Activated CD8-positive, alpha-beta memory T cell treated with anti-CD3 and anti-CD28 coated beads, Interleukin-2, amount 10 ng/mL, durations not matched to agents 7 days and 5 days (primary cell): ENCODE results near the gene NHP2. TPM values are rescaled to one million over a fixed set of nuclear protein-coding genes. Genes with fewer than 3 reads are reported as not detected.

Experiments used
- ATAC-seq: fragments of 150-1000 bp; cut with Tn5 transposase; one replicate; pipeline ENCODE4 v1.10.0; 2021; ENCODE audit warnings: moderate library complexity
- CTCF ChIA-PET: fragments of 350-600 bp; sonication (Branson Sonifier 250); formaldehyde crosslinking; loops from one replicate; lab custom pipeline; 2021; ENCODE audit warnings: antibody characterized with exemption; lab: Charles Lee
- DNase-seq: peaks from one replicate; pipeline ENCODE4 v3.0.0-alpha.2; 2020
- H3K27ac Mint-ChIP-seq: one replicate; pipeline ENCODE4 v1.8.0; 2021; ENCODE audit warnings: mild to moderate bottlenecking, mixed read lengths
- H3K27me3 Mint-ChIP-seq: one replicate; pipeline ENCODE4 v1.8.0; 2021; ENCODE audit warnings: mixed read lengths
- H3K36me3 Mint-ChIP-seq: one replicate; pipeline ENCODE4 v1.8.0; 2021; ENCODE audit warnings: mild to moderate bottlenecking, mixed read lengths
- H3K4me1 Mint-ChIP-seq: one replicate; pipeline ENCODE4 v1.8.0; 2021; ENCODE audit warnings: mixed read lengths
- H3K4me3 Mint-ChIP-seq: one replicate; pipeline ENCODE4 v1.8.0; 2021; ENCODE audit warnings: mild to moderate bottlenecking, moderate library complexity, mixed read lengths
- H3K9me3 Mint-ChIP-seq: one replicate; pipeline ENCODE4 v1.8.0; 2022; ENCODE audit warnings: low read depth, mixed read lengths
- total RNA-seq, 2 experiments: library from RNA; stranded (reverse); gene quantifications; one replicate each; pipeline ENCODE4 v1.2.3, GENCODE V29; 2021

The NHP2 gene
- total RNA-seq, 2 experiments from 2014 or later, result 144 to 168 TPM

DNA sequence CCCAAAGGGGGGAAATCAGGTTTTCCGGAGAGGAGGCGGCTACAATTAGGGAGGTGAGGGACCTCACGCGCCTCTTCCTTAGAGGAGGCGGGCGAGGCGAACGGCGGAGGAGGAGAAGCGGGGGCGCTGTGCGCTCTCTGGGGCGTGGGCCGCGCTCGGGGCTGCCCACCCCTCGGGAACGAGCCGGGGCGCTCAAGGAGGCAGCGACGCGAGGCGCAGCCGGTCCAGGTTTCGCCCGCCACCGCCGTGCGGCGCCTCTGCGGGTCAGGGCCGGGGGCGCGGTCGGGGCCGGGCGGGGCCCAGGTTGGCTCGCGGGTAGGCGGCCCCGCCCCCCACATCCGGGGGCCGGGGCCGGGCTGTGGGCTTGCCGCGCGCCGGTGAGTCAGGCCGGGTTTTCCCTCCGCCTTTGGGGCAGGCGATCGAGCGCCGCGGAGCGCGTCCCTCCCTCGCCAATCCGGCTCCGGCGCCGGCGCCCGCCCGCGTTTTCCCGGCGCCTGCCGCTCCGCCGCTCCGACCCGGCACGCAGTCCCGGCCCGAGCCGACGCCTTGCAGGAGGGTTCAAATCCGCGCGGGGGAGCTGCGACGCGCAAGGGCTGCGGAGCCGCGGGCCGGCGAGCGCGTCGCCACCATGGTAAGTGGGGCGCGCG is 40.4 kb downstream of the NHP2 start, which contains the start of gene N4BP3:
TSS of gene N4BP3 (plus strand) at position 392 of the 647 bp plus-strand sequence. CDS start 6,052 bp downstream, outside the sequence.
- CTCF ChIA-PET, result interaction anchor here (0.6 to 1.5 kb wide), 2 partner anchors 35 to 40 kb away, joined by 4 read pairs; partner anchors contain the start of gene NHP2
- Mint-ChIP-seq H3K36me3 (no peaks in the 10 kb centered on the region), H3K9me3 (no peaks in the 10 kb centered on the region), H3K27me3 (peaks cover 39% of the 10 kb centered on the region), H3K27ac (peak within 1 kb of the TSS; percentile 47), H3K4me3 (peak within 1 kb of the TSS; percentile 73), H3K4me1 (peaks cover 39% of the 10 kb centered on the region)
- ATAC-seq, result peak; percentile 77
- peak; percentile 79 for DNase-seq

DNA sequence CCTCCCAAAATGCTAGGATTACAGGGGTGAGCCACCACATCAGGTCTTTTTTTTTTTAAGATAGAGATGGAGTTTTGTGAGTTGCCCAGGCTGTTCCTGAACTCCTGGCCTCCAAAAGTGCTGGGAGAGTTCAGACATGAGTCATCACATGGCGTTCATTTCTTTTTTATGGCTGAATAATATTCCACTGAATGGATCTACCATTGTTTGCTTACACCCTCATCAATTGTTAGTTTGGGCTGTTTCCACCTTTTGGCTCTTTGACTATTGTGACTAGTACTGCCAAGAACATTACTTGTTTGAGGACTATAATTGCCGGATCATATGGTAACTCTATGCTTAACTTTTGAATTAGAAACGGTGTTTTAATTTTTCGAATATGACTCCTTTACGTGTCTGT is 41.1 kb downstream of the NHP2 start:
- Mint-ChIP-seq H3K4me3 (peak overlapping the region; percentile 49), H3K4me1 (peaks cover 39% of the 10 kb centered on the region), H3K27ac (peak overlapping the region; percentile 47), H3K36me3 (no peaks in the 10 kb centered on the region), H3K9me3 (no peaks in the 10 kb centered on the region), H3K27me3 (peaks cover 45% of the 10 kb centered on the region)
- CTCF ChIA-PET, result no interaction called here
- no peak for ATAC-seq
- DNase-seq, result no peak

DNA sequence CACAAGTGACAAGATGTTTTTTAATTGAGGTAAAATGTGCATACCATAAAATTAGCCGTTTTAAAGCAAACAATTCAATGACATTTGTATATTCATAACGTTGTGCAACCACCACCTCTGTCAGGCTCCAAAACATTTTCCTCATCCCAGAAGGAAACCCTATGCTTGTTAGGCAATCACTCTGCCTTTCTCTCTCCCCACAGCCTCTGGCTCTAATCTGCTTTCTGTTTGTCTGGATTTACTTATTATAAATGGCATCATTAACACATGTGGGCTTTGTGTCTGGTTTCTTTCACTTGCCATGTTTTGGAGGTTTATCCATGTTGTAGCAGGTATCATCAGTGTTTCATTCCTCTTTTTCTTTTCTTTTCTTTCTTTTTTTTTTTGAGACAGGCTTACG is 41.8 kb downstream of the NHP2 start:
- DNase-seq (no peak), ATAC-seq (no peak)
- Mint-ChIP-seq H3K9me3 (no peaks in the 10 kb centered on the region), H3K4me3 (no peak overlapping the region), H3K36me3 (no peaks in the 10 kb centered on the region), H3K27ac (no peak overlapping the region), H3K27me3 (peaks cover 45% of the 10 kb centered on the region), H3K4me1 (peaks cover 36% of the 10 kb centered on the region)
- CTCF ChIA-PET, result no interaction called here

DNA sequence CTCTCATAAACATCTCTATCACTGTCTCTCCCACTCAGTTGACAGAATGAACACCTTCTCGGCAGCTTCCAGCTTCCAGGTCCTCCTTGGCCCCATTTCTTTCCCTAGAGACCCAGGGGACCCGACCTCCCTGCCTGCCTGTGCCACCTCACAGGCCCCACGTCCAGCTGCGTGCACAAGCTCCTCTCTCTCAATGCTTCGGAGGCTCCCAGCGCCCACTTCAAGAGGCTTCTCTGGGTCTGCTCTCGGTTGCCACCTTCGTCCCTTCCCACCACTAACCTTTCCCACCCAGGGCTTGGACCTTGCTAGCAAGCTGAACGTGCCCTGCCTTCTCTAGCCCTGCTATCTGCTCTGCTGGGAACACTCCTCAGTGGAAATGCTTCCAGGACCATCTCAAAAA is 43.2 kb downstream of the NHP2 start:
- DNase-seq (no peak), ATAC-seq (no peak)
- H3K9me3 Mint-ChIP-seq, result no peaks in the 10 kb centered on the region
- H3K4me1 Mint-ChIP-seq, result peaks cover 22% of the 10 kb centered on the region
- no peak overlapping the region for H3K27ac Mint-ChIP-seq
- no peak overlapping the region for H3K4me3 Mint-ChIP-seq
- H3K36me3 Mint-ChIP-seq, result no peaks in the 10 kb centered on the region
- CTCF ChIA-PET, result interaction anchor here (0.7 to 1.7 kb wide), 3 partner anchors 10 to 53 kb away, joined by 4 to 13 read pairs (median 6); no protein-coding TSS in a partner anchor
- peaks cover 48% of the 10 kb centered on the region for H3K27me3 Mint-ChIP-seq

DNA sequence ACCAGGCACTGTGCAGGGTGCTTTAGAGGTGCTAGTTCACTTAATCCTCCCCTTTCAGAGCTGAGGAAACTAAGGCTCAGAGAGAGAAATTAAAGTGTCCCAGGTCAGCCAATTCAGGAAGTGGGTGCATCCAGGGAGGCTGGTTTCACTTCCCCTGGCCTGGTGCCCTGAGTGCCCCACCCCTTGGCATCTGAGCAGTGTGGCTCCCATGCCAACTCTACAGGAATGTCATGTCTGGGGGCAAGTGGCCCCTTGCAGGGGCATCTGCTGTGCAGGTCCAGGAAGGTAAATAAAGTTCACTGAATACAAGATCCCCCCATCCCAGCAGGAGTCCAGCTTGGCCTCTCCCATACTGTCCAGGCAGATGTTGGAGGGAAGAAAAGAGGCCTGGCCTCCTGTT is 44.7 kb downstream of the NHP2 start:
- Mint-ChIP-seq H3K4me1 (peaks cover 6% of the 10 kb centered on the region), H3K4me3 (no peak overlapping the region), H3K9me3 (no peaks in the 10 kb centered on the region), H3K27me3 (peaks cover 37% of the 10 kb centered on the region), H3K27ac (no peak overlapping the region), H3K36me3 (no peaks in the 10 kb centered on the region)
- ATAC-seq (no peak), DNase-seq (no peak)
- CTCF ChIA-PET, result no interaction called here

DNA sequence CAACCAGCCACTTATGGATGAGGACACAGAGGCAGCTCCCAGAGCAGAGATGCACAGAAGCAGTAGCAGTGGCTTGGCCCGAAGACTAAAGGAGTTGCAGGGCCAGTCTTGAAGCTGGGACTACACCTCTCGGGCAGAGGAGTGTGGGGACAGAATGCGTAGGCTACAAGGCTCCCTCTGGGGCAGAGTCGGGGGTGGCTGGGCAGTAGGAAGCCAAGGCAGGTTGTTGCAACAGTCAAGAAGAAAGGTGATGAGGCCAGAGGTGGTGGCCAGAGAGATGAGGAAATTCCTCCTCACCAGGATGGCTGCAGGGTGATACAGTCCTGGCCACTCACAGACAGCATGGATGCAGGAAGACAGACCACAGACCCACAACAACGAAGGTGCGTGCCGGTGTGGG is 45.2 kb downstream of the NHP2 start:
- DNase-seq, result no peak
- no peak overlapping the region for H3K27ac Mint-ChIP-seq
- H3K27me3 Mint-ChIP-seq, result peaks cover 37% of the 10 kb centered on the region
- no peak overlapping the region for H3K4me3 Mint-ChIP-seq
- CTCF ChIA-PET, result interaction anchor here (3.2 kb wide), 1 partner anchor 12 kb away, joined by 17 read pairs; no protein-coding TSS in a partner anchor
- H3K9me3 Mint-ChIP-seq, result no peaks in the 10 kb centered on the region
- H3K4me1 Mint-ChIP-seq, result peaks cover 6% of the 10 kb centered on the region
- no peak for ATAC-seq
- no peaks in the 10 kb centered on the region for H3K36me3 Mint-ChIP-seq

DNA sequence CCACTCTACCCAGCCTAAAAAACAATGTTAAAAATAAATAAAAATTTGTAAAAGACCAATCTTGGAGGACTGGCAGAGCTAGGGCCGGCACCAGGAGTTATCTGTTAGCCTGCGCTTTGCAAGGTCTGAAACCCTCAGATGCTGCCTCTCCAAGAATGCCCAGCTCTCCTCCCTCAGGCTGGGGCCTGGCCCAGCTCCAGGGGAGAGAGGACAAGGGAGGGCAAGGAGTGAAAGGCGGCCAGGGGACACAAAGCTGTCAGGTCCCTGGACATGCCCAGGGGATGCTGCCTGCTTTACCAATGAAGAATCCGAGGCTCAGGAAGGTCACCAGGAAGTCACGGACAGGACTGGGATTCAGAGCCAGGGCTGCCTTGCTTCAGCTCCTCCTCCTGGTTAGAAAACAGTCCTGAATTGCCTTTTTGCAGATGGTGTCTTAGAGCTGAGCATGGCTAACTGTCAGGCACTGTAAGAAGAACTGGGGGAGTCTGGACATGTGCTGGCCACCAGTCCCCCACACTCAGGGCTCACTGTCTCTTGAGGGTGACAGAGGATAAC is 45.9 kb downstream of the NHP2 start:
- Mint-ChIP-seq H3K36me3 (no peaks in the 10 kb centered on the region), H3K4me3 (no peak overlapping the region), H3K4me1 (peaks cover 4% of the 10 kb centered on the region), H3K27ac (no peak overlapping the region), H3K9me3 (no peaks in the 10 kb centered on the region), H3K27me3 (peaks cover 35% of the 10 kb centered on the region)
- DNase-seq (no peak), ATAC-seq (no peak)
- CTCF ChIA-PET, result interaction anchor here (0.8 to 3.2 kb wide), 2 partner anchors 13 to 32 kb away, joined by 3 to 17 read pairs; no protein-coding TSS in a partner anchor

DNA sequence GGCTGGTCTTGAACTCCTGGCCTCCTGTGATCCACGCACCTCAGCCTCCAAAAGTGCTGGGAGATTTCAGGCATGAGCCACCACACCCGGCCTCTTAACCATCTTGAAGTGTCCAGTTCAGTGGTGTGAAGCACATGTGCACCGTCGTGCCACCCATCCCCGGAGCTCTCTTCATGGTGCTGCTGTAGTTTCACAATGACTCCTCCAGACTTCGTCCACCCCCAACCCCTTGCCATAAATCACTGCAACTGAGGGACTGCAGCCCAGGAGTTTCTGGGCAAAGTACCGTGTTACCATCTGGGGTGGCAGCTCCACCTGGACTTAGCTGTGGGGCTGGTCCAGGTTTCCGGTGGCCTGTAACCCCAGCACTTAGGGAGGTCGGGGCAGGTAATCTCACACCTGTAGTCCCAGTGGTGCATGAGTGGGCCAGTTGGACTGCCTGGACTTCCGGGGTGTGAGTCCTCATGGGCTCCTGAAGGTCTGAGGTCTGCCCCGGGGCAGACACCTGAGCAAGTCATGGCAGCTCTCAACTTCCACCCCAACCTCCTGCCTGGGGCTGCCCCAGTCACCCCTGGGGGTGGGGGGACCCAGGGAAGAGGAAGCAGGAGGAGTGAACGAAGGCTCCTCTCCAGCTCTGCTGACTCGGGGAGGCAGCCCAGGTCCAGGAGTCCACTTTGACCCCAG is 47.0 kb downstream of the NHP2 start:
- Mint-ChIP-seq H3K4me3 (no peak overlapping the region), H3K9me3 (no peaks in the 10 kb centered on the region), H3K36me3 (no peaks in the 10 kb centered on the region), H3K4me1 (peaks cover 1% of the 10 kb centered on the region), H3K27me3 (peaks cover 24% of the 10 kb centered on the region), H3K27ac (no peak overlapping the region)
- no peak for DNase-seq
- no peak for ATAC-seq
- CTCF ChIA-PET, result interaction anchor here (3.2 kb wide), 1 partner anchor 14 kb away, joined by 17 read pairs; no protein-coding TSS in a partner anchor

DNA sequence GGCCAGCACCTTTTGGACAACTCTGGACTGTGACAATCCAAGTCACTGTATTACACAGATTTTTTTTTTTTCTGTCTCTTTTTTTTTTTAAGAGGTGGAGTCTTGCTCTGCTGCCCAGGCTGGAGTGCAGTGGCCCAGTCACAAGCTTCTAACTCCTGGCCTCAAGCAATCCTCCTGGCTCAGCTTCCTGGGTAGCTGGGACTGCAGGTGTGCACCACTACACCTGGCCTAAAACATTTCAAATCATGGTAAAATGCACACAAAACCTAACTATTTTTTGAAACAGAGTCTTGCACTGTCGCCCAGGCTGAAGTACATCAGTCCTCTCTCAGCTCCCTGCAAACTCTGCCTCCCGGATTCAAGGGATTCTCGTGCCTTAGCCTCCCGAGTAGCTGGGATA is 47.6 kb downstream of the NHP2 start:
- CTCF ChIA-PET, result interaction anchor here (1.0 to 3.2 kb wide), 2 partner anchors 11 to 14 kb away, joined by 3 to 17 read pairs; no protein-coding TSS in a partner anchor

DNA sequence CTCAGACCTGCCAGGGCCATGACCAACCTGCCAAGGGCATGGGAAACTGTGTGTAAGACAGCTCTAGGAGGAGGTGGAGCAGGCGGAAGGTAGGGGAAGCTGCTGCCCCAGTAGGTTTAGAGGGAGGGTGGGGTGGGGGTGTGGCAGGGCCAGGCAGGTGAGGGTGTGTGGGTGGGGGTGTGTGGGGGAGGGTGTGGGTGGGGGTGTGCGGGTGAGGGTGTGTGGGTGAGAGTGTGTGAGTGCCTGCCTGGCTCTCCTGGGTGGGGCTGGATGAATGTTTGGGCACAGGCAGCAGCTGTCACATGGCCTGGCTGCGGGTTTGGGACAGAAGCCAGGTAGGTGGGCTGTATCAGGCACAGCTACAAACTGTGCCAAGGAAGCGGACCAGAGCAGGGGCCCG is 49.2 kb downstream of the NHP2 start:
- no peak overlapping the region for H3K4me3 Mint-ChIP-seq
- ATAC-seq (no peak), DNase-seq (no peak)
- CTCF ChIA-PET, result interaction anchor here (0.7 kb wide), 1 partner anchor 11 kb away, joined by 4 read pairs; no protein-coding TSS in a partner anchor
- H3K9me3 Mint-ChIP-seq, result no peaks in the 10 kb centered on the region
- H3K36me3 Mint-ChIP-seq, result no peaks in the 10 kb centered on the region
- peaks cover 1% of the 10 kb centered on the region for H3K4me1 Mint-ChIP-seq
- no peak overlapping the region for H3K27ac Mint-ChIP-seq
- peaks cover 14% of the 10 kb centered on the region for H3K27me3 Mint-ChIP-seq

More for the DNA sequence above, 47.6 kb downstream of the NHP2 start:
- no peak for ATAC-seq
- no peaks in the 10 kb centered on the region for H3K9me3 Mint-ChIP-seq
- H3K4me3 Mint-ChIP-seq, result no peak overlapping the region
- H3K4me1 Mint-ChIP-seq, result peaks cover 1% of the 10 kb centered on the region
- no peak overlapping the region for H3K27ac Mint-ChIP-seq
- no peaks in the 10 kb centered on the region for H3K36me3 Mint-ChIP-seq
- peaks cover 23% of the 10 kb centered on the region for H3K27me3 Mint-ChIP-seq
- no peak for DNase-seq

DNA sequence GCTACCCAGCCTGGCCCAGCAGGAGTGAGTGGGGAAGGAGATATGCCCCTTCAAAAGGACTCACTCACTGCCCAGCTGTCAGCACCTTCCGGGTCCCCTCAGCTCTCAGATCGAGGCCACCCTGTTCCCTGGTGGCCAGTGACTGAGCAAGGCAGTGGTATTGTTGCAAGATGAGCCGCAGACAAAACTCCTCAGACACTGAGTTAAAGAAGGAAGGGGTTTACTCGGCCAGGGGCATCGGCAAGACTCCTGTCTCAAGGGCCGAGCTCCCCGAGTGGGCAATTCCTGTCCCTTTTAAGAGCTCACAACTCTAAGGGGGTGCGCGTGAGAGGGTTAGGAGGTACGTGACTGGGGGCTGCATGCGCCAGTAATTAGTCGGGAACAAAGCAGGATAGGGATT is 50.1 kb downstream of the NHP2 start:
- Mint-ChIP-seq H3K36me3 (no peaks in the 10 kb centered on the region), H3K9me3 (no peaks in the 10 kb centered on the region)

More for the DNA sequence above, 50.1 kb downstream of the NHP2 start:
- Mint-ChIP-seq H3K27ac (no peak overlapping the region), H3K27me3 (peaks cover 14% of the 10 kb centered on the region), H3K4me1 (peaks cover under 1% of the 10 kb centered on the region), H3K4me3 (no peak overlapping the region)
- CTCF ChIA-PET, result no interaction called here
- DNase-seq (no peak), ATAC-seq (no peak)
